BE2C (cell line): Measurements from ENCODE around the gene MAST3.

Experiments used
- DNase-seq: peaks from one replicate; pipeline ENCODE4 v3.0.0-alpha.2; 2020
- H3K27me3 ChIP-seq: fragments of 250-450 bp; sonication (Bioruptor Pico); 2 replicates; pipeline ENCODE4 v1.5.1; 2020; ENCODE audit warnings: mild to moderate bottlenecking
- H3K36me3 ChIP-seq: fragments of 250-450 bp; sonication (Bioruptor Pico); 2 replicates; pipeline ENCODE4 v1.5.1; 2020; ENCODE audit warnings: mild to moderate bottlenecking
- H3K4me1 ChIP-seq: fragments of 250-450 bp; sonication (Bioruptor Pico); 2 replicates; pipeline ENCODE4 v1.5.1; 2020
- H3K4me3 ChIP-seq: 2 replicates; pipeline ENCODE4 v1.5.1; 2011; ENCODE audit warnings: low read depth, low read length
- H3K9me3 ChIP-seq: fragments of 250-450 bp; sonication (Bioruptor Pico); 2 replicates; pipeline ENCODE4 v1.5.1; 2020
- CTCF ChIP-seq: IDR thresholded peaks from 2 replicates; pipeline ENCODE4 v1.5.1; 2012; ENCODE audit warnings: mild to moderate bottlenecking, low read depth, low read length

Gene MAST3

GRCh38 chr19:18065173-18065495 lies 32.4 kb upstream of the MAST3 start:
- no peak overlapping the region for H3K4me3 ChIP-seq
- H3K4me1 ChIP-seq, result no peaks in the 10 kb centered on the region
- no peaks in the 10 kb centered on the region for H3K9me3 ChIP-seq
- no peak for TF ChIP-seq CTCF
- no peaks in the 10 kb centered on the region for H3K36me3 ChIP-seq
- no peak for DNase-seq
- no peaks in the 10 kb centered on the region for H3K27me3 ChIP-seq

DNA sequence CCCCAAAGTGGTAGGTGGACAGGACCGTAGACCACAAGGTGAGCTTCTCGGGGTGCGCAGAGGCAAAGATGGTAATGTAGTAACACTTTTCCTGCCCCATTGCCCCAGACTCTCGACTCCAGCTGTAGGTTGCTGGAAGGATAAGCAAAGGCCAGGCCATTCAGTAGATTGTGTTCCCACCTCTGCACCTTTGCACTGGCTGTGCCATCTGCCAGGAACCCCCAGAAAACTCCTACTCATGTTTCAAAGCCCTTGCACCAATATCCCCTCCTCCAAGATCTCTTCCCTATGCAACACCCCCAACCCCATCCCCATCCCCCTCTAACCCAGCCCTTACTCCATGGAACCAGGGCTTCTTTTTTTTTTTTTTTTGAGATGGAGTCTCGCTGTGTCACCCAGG lies 29.2 kb upstream of the MAST3 start:
- no peak for DNase-seq
- H3K9me3 ChIP-seq, result no peaks in the 10 kb centered on the region
- no peak overlapping the region for H3K4me3 ChIP-seq
- no peak for TF ChIP-seq CTCF
- no peaks in the 10 kb centered on the region for H3K4me1 ChIP-seq
- H3K27me3 ChIP-seq, result no peaks in the 10 kb centered on the region
- no peaks in the 10 kb centered on the region for H3K36me3 ChIP-seq

DNA sequence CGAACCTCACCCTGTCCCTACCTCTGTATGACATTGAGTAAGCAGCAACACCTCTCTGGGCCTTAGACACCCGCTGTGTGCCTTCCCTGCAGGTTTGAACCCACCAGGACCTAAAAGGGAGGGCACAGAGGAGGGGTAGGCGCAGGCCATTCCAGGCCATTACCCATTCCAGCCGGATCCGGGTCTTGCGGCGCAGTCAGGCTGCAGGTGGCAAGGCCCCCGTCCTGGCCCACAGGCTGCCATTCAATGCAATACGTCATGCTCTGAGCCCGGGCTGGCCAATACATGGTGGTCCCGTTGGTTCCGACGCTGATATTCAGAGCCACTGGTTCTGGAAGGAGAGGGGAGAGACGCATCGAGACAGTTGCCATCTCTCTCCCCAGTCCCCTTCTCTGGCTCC lies 28.2 kb upstream of the MAST3 start:
- no peaks in the 10 kb centered on the region for H3K27me3 ChIP-seq
- H3K4me3 ChIP-seq, result no peak overlapping the region
- no peak for TF ChIP-seq CTCF
- no peaks in the 10 kb centered on the region for H3K4me1 ChIP-seq
- H3K36me3 ChIP-seq, result no peaks in the 10 kb centered on the region
- DNase-seq, result no peak
- no peaks in the 10 kb centered on the region for H3K9me3 ChIP-seq

- H3K27me3 ChIP-seq, result no peaks in the 10 kb centered on the region
- DNase-seq, result no peak
Measured at GRCh38 chr19:18070181-18070580, 27.4 kb upstream of the MAST3 start.

GRCh38 chr19:18072335-18072734 lies 25.2 kb upstream of the MAST3 start:
- TF ChIP-seq CTCF, result no peak
- Histone ChIP-seq H3K27me3 (no peaks in the 10 kb centered on the region), H3K4me3 (no peak overlapping the region), H3K9me3 (no peaks in the 10 kb centered on the region), H3K36me3 (no peaks in the 10 kb centered on the region), H3K4me1 (no peaks in the 10 kb centered on the region)
- DNase-seq, result no peak

More at GRCh38 chr19:18070181-18070580, 27.4 kb upstream of the MAST3 start:
- no peak for TF ChIP-seq CTCF
- Histone ChIP-seq H3K4me3 (no peak overlapping the region), H3K9me3 (no peaks in the 10 kb centered on the region), H3K36me3 (no peaks in the 10 kb centered on the region), H3K4me1 (no peaks in the 10 kb centered on the region)

- Histone ChIP-seq H3K36me3 (no peaks in the 10 kb centered on the region), H3K4me1 (no peaks in the 10 kb centered on the region), H3K9me3 (no peaks in the 10 kb centered on the region), H3K27me3 (no peaks in the 10 kb centered on the region), H3K4me3 (no peak overlapping the region)
- no peak for TF ChIP-seq CTCF
- no peak for DNase-seq
Measured at GRCh38 chr19:18073197-18073596, 24.4 kb upstream of the MAST3 start.
